Body of pancreas (tissue), 4 donors: ENCODE measurements around the gene KCNS3. TPM values are rescaled to one million over a fixed set of nuclear protein-coding genes. Genes with fewer than 3 reads are reported as not detected.

Source experiments
- ATAC-seq: fragments of 150-250 bp; one replicate; pipeline ENCODE4 v1.9.1; 2016
- DNase-seq, 4 donors: peaks; one replicate each; pipeline ENCODE4 v3.0.0-alpha.2; 2019
- H3K27ac ChIP-seq, 4 donors: fragments of 200-600 bp; sonication (generic); 1 replicate in 3 of 4; 2 replicates in 1 of 4; pipeline versions ENCODE4 v1.5.1 to v1.6.1; 2016 to 2019; ENCODE audit warnings: mild to moderate bottlenecking in 1 of 4, mixed read lengths in 1 of 4, moderate library complexity in 1 of 4
- H3K27me3 ChIP-seq, 2 donors: fragments of 200-600 bp; sonication (generic); one replicate each; pipeline ENCODE4 v1.6.0; 2016; ENCODE audit warnings: mild to moderate bottlenecking in 1 of 2
- H3K36me3 ChIP-seq, 2 donors: fragments of 200-600 bp; sonication (generic); replicated peaks in 1 of 2; 2 replicates each; pipeline ENCODE4 v1.5.1; 2016; ENCODE audit warnings: low read depth in 2 of 2; ENCODE audit not compliant: insufficient read depth in 1 of 2
- H3K4me1 ChIP-seq: fragments of 200-600 bp; sonication (generic); one replicate; pipeline ENCODE4 v1.6.0; 2016
- H3K4me3 ChIP-seq, 2 donors: fragments of 200-600 bp; sonication (generic); 1 replicate in 1 of 2; 2 replicates in 1 of 2; pipeline ENCODE4 v1.5.1; 2016 to 2019
- H3K9me3 ChIP-seq, 3 donors: fragments of 200-600 bp; sonication (generic); 1 replicate in 2 of 3; 2 replicates in 1 of 3; pipeline ENCODE4 v1.5.1; 2016
- POLR2A ChIP-seq, 3 donors: fragments of 450-650 bp; IDR thresholded peaks; one replicate each; pipeline ENCODE4 v1.6.1; 2016; ENCODE audit warnings: antibody characterized with exemption in 3 of 3, mild to moderate bottlenecking in 2 of 3
- WGBS, 2 donors: methylation state at CpG; one replicate each; pipeline ENCODE4 v1.1.5; 2017; 5-methylcytosine and 5-hydroxymethylcytosine counted together
- intact Hi-C: fragments of 100-400 bp; cut with DNase I; formaldehyde crosslinking; loops from one replicate; pipeline ENCODE4 v1.15.1; 2023
- total RNA-seq, 2 donors: library from RNA; depleted of rRNA; stranded (reverse); fragments of >200 nt; gene quantifications; one replicate each; pipeline ENCODE4 v1.1.0, GENCODE V29; 2016
- TF ChIP-seq, protein P1 (sequence below), 7 experiments: fragments of 450-650 bp in 4 of 7; fragments of 200-600 bp in 3 of 7; sonication (generic) in 3 of 7; IDR thresholded peaks; one replicate each; pipeline ENCODE4 v1.5.1; 2016 to 2019; ENCODE audit warnings: antibody characterized with exemption in 7 of 7

The KCNS3 gene
- total RNA-seq, 2 donors from 2014 or later: 8.2 to 20.8 TPM

DNA sequence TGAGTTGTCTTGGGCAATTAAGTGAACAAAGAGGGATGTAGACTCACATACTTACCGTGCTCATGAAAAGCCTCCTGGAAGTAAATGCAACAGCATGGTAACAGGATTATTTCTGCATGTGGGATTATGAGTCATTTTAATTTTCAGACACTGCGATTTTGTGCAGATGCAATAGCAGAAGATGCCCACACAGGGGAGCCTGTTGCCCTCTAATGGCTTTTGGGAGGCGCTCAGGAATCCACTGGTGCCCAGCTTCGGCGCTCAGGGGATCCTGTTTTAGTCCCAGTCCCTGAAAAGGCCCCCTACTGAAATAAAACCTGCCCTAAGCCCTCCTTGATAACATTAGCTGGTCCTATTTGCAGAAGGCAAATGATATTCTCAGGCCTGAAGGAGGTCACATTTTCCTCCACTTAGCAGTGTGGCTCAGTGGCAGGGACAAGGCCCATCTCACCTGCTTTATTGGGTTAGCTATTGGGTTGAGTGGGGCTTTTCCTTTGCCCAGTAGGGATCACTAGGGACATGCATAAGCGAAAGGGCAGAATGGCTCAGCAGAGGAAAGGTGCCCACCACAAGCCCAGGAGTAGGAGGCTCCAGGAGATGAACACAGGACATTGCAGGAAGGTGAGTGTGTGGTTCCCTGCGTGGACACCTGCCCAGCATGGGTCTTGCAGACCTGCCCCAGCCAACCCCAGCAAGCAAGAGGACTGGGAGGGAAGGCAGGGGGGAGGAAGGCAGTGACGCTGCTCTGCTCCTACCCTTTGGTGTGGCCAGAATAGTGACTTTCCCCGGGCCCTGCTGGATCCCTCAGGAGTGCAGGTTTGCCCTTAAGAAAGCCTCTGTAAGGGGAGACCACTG lies 26.5 kb upstream of the KCNS3 start:
- H3K36me3 ChIP-seq: no peaks in the 10 kb centered on the region
- no peaks in the 10 kb centered on the region for H3K27me3 ChIP-seq
- peak; percentile 81 for ATAC-seq
- intact Hi-C loops: loop anchor here (10.0 kb wide), 1 partner anchor 303 kb away; no protein-coding TSS in a partner anchor
- H3K9me3 ChIP-seq: no peaks in the 10 kb centered on the region
- DNase-seq: peak; percentile 53 to 64 (median 60)
- H3K4me3 ChIP-seq: no peak overlapping the region
- no peaks in the 10 kb centered on the region for H3K4me1 ChIP-seq
- TF ChIP-seq, protein P1, sequence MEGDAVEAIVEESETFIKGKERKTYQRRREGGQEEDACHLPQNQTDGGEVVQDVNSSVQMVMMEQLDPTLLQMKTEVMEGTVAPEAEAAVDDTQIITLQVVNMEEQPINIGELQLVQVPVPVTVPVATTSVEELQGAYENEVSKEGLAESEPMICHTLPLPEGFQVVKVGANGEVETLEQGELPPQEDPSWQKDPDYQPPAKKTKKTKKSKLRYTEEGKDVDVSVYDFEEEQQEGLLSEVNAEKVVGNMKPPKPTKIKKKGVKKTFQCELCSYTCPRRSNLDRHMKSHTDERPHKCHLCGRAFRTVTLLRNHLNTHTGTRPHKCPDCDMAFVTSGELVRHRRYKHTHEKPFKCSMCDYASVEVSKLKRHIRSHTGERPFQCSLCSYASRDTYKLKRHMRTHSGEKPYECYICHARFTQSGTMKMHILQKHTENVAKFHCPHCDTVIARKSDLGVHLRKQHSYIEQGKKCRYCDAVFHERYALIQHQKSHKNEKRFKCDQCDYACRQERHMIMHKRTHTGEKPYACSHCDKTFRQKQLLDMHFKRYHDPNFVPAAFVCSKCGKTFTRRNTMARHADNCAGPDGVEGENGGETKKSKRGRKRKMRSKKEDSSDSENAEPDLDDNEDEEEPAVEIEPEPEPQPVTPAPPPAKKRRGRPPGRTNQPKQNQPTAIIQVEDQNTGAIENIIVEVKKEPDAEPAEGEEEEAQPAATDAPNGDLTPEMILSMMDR (IDR thresholded peaks at IDR 0.05): peak; percentile 77 to 94 (median 89)
- no peak for TF ChIP-seq POLR2A (IDR thresholded peaks at IDR 0.05)
- no peak overlapping the region for H3K27ac ChIP-seq
- 37 to 38% methylated on average over 9 of the region's 9 CpGs for WGBS, 2 donors

- TF ChIP-seq, protein P1 (IDR thresholded peaks at IDR 0.05): no peak
- no peak for TF ChIP-seq POLR2A (IDR thresholded peaks at IDR 0.05)
- no peak for DNase-seq
- Histone ChIP-seq H3K4me3 (no peak overlapping the region), H3K27me3 (no peaks in the 10 kb centered on the region), H3K27ac (no peak overlapping the region), H3K36me3 (no peaks in the 10 kb centered on the region), H3K9me3 (no peaks in the 10 kb centered on the region), H3K4me1 (no peaks in the 10 kb centered on the region)
- ATAC-seq: no peak
- WGBS, 2 donors: 55 to 57% methylated on average over 4 of the region's 4 CpGs
- intact Hi-C loops: loop anchor here (10.0 kb wide), 1 partner anchor 301 kb away; no protein-coding TSS in a partner anchor
These were observed 24.7 kb upstream of the KCNS3 start for GRCh38 chr2:17853799-17854198.

DNA sequence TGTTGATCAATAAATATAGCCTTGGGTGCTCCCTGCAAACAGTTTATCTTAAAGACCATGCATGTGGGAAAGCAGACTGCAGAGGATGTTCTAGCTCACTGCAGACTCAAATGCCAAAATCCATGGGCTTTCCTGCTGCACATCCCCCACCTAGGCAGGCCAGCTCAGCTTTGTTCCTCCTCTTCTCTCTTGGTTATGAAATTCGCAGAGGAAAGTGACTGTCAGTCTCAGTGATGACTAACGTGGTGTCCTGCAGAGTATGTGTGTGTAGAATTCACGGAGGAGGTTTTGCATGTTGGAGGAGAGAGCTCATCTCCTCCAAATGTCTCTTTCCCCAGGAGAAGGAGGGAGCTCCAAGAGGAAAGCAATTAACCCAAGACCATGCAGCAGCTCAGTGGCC lies 21.4 kb upstream of the KCNS3 start:
- H3K27me3 ChIP-seq: no peaks in the 10 kb centered on the region
- no peaks in the 10 kb centered on the region for H3K36me3 ChIP-seq
- no peak overlapping the region for H3K27ac ChIP-seq
- DNase-seq (no peak), ATAC-seq (no peak)
- H3K4me3 ChIP-seq: no peak overlapping the region
- 16 to 42% methylated on average over 3 of the region's 3 CpGs for WGBS, 2 donors
- no peaks in the 10 kb centered on the region for H3K4me1 ChIP-seq
- TF ChIP-seq, protein P1 (IDR thresholded peaks at IDR 0.05): no peak
- TF ChIP-seq POLR2A (IDR thresholded peaks at IDR 0.05): no peak
- intact Hi-C loops: loop anchor here (10.0 kb wide), 1 partner anchor 298 kb away; no protein-coding TSS in a partner anchor
- no peaks in the 10 kb centered on the region for H3K9me3 ChIP-seq

- Histone ChIP-seq H3K27ac (no peak overlapping the region), H3K4me1 (no peaks in the 10 kb centered on the region), H3K36me3 (no peaks in the 10 kb centered on the region), H3K4me3 (no peak overlapping the region), H3K9me3 (no peaks in the 10 kb centered on the region), H3K27me3 (no peaks in the 10 kb centered on the region)
- intact Hi-C loops: loop anchor here (10.0 kb wide), 1 partner anchor 297 kb away; no protein-coding TSS in a partner anchor
- TF ChIP-seq POLR2A (IDR thresholded peaks at IDR 0.05): no peak
- TF ChIP-seq, protein P1 (IDR thresholded peaks at IDR 0.05): no peak
- WGBS, 2 donors: 19 to 32% methylated on average over 1 of the region's 1 CpG
- no peak for DNase-seq
- no peak for ATAC-seq
These were observed 20.4 kb upstream of the KCNS3 start for GRCh38 chr2:17858064-17858463.
